ENCODE results near the gene IL17RE.
"Not testable (repeated sequence)": the region's sequence is repeated elsewhere in the genome, so short reads cannot be mapped to it uniquely, and the experiment has no call there.

IL17RE gene

GRCh38 chr3:9883706-9884554 is 18.7 kb upstream of the IL17RE start:
- no peak for DNase-seq

GRCh38 chr3:9884555-9885165 is 18.0 kb upstream of the IL17RE start:
- no peak for DNase-seq

- DNase-seq = no peak
Observed at GRCh38 chr3:9886328-9886727, 16.3 kb upstream of the IL17RE start.

GRCh38 chr3:9887480-9887879 is 15.2 kb upstream of the IL17RE start:
- no peak for DNase-seq

GRCh38 chr3:9888540-9888939 is 14.1 kb upstream of the IL17RE start:
- no peak for DNase-seq

- DNase-seq = no peak
Observed at GRCh38 chr3:9889405-9889804, 13.2 kb upstream of the IL17RE start.

GRCh38 chr3:9890249-9891071 is 12.2 kb upstream of the IL17RE start, which contains the start of gene JAGN1:
TSS of gene JAGN1 (plus strand) at chr3:9890610. CDS start at chr3:9890723, 113 bp downstream.
- peak; percentile 93 to 94 for DNase-seq

GRCh38 chr3:9891072-9891622 is 11.5 kb upstream of the IL17RE start:
- no peak for DNase-seq

GRCh38 chr3:9893739-9894138 is 8.9 kb upstream of the IL17RE start:
- DNase-seq = no peak

- DNase-seq = not testable (repeated sequence)
Observed at GRCh38 chr3:9895715-9896114, 6.9 kb upstream of the IL17RE start.

GRCh38 chr3:9896755-9897407 is 5.8 kb upstream of the IL17RE start:
- DNase-seq = not testable (repeated sequence)

- no peak for DNase-seq
Observed at GRCh38 chr3:9897408-9898372, 5.0 kb upstream of the IL17RE start.

GRCh38 chr3:9898467-9899241 is 4.0 kb upstream of the IL17RE start:
- no peak for DNase-seq

GRCh38 chr3:9899289-9899791 is 3.3 kb upstream of the IL17RE start:
- DNase-seq = no peak

- DNase-seq = not testable (repeated sequence)
Observed at GRCh38 chr3:9900965-9901415, 1.7 kb upstream of the IL17RE start.

GRCh38 chr3:9901967-9902366 is 681 bp upstream of the IL17RE start:
- peak in 1 of 2 experiments; percentile 26 for DNase-seq

GRCh38 chr3:9903238-9903624 is 583 bp downstream of the IL17RE start:
- DNase-seq = no peak

GRCh38 chr3:9903904-9904303 is 1.3 kb downstream of the IL17RE start:
- DNase-seq = no peak

- DNase-seq = no peak
Observed at GRCh38 chr3:9906480-9906879, 3.8 kb downstream of the IL17RE start.

- DNase-seq = no peak
Observed at GRCh38 chr3:9908286-9908685, 5.6 kb downstream of the IL17RE start.
